Esophagus squamous epithelium (tissue), 5 donors: ENCODE measurements around the gene CDH19. TPM values are rescaled to one million over a fixed set of nuclear protein-coding genes. Genes with fewer than 3 reads are reported as not detected.

Experiments used
- DNase-seq: peaks from one replicate; lab custom pipeline; 2025; lab: John Stamatoyannopoulos, UW
- H3K27ac ChIP-seq, 4 donors: fragments of 200-600 bp; sonication (generic); one replicate each; pipeline ENCODE4 v1.5.1; 2016 to 2019; ENCODE audit warnings: mild to moderate bottlenecking in 1 of 4
- H3K27me3 ChIP-seq, 4 donors: fragments of 200-600 bp; sonication (generic); 1 replicate in 3 of 4; 2 replicates in 1 of 4; pipeline versions ENCODE4 v1.5.1 to v1.6.0; 2017 to 2021; ENCODE audit warnings: antibody characterized with exemption in 1 of 4
- H3K36me3 ChIP-seq, 3 donors: fragments of 200-600 bp; sonication (generic); one replicate each; pipeline ENCODE4 v1.5.1; 2016 to 2019
- H3K4me1 ChIP-seq, 3 donors: fragments of 200-600 bp; sonication (generic); one replicate each; pipeline ENCODE4 v1.5.1; 2017 to 2019
- H3K4me3 ChIP-seq, 4 donors: fragments of 200-600 bp; sonication (generic); 1 replicate in 3 of 4; 2 replicates in 1 of 4; pipeline ENCODE4 v1.5.1; 2016 to 2019; ENCODE audit warnings: mild to moderate bottlenecking in 2 of 4, moderate library complexity in 1 of 4
- H3K9me3 ChIP-seq, 3 donors: fragments of 200-600 bp; sonication (generic); one replicate each; pipeline ENCODE4 v1.5.1; 2016 to 2019
- CTCF ChIP-seq, 6 experiments: fragments of 450-650 bp in 4 of 6; fragments of 200-600 bp in 2 of 6; sonication (generic) in 2 of 6; IDR thresholded peaks; one replicate each; pipeline ENCODE4 v1.5.1; 2016 to 2019; ENCODE audit warnings: antibody characterized with exemption in 6 of 6, mild to moderate bottlenecking in 4 of 6, moderate library complexity in 4 of 6
- POLR2A ChIP-seq, 4 donors: fragments of 450-650 bp; IDR thresholded peaks; one replicate each; pipeline ENCODE4 v1.6.1; 2017; ENCODE audit warnings: antibody characterized with exemption in 4 of 4, mild to moderate bottlenecking in 4 of 4, moderate library complexity in 3 of 4
- WGBS, 2 donors: methylation state at CpG; one replicate each; pipeline ENCODE4 v1.1.5; 2018; 5-methylcytosine and 5-hydroxymethylcytosine counted together
- intact Hi-C: fragments of 100-400 bp; cut with DNase I; formaldehyde crosslinking; loops from one replicate; pipeline ENCODE4 v1.15.0; 2022
- total RNA-seq, 4 donors: library from RNA; depleted of rRNA; stranded (reverse); fragments of >200 nt; gene quantifications; one replicate each; pipeline ENCODE4 v1.1.0, GENCODE V29; 2016
- donor health status: DM: yes; HTN: yes; CAD: no.

The CDH19 gene
- total RNA-seq, 4 donors from 2014 or later = 0.38 to 3.6 (median 1.9) TPM

GRCh38 chr18:66511289-66511688, 92.6 kb downstream of the CDH19 start:
- 46 to 67% methylated on average over 2 of the region's 2 CpGs for WGBS, 2 donors
- TF ChIP-seq POLR2A (IDR thresholded peaks at IDR 0.05) (no peak), CTCF (IDR thresholded peaks at IDR 0.05) (no peak)
- DNase-seq = no peak
- Histone ChIP-seq H3K4me1 (no peaks in the 10 kb centered on the region), H3K9me3 (no peaks in the 10 kb centered on the region), H3K27me3 (no peaks in the 10 kb centered on the region), H3K27ac (no peak overlapping the region), H3K36me3 (no peaks in the 10 kb centered on the region), H3K4me3 (no peak overlapping the region)
- intact Hi-C loops = no loop called here

GRCh38 chr18:66510357-66511045, 93.4 kb downstream of the CDH19 start:
- intact Hi-C loops = no loop called here
- no peaks in the 10 kb centered on the region for H3K4me1 ChIP-seq
- no peaks in the 10 kb centered on the region for H3K9me3 ChIP-seq
- DNase-seq = no peak
- no peaks in the 10 kb centered on the region for H3K27me3 ChIP-seq
- WGBS, 2 donors = 27 to 35% methylated on average over 5 of the region's 5 CpGs
- no peak for TF ChIP-seq POLR2A (IDR thresholded peaks at IDR 0.05)
- no peak for TF ChIP-seq CTCF (IDR thresholded peaks at IDR 0.05)
- H3K27ac ChIP-seq = no peak overlapping the region
- H3K36me3 ChIP-seq = no peaks in the 10 kb centered on the region
- no peak overlapping the region for H3K4me3 ChIP-seq

GRCh38 chr18:66508937-66509336, 95.0 kb downstream of the CDH19 start:
- TF ChIP-seq CTCF (IDR thresholded peaks at IDR 0.05) (no peak), POLR2A (IDR thresholded peaks at IDR 0.05) (no peak)
- Histone ChIP-seq H3K36me3 (no peaks in the 10 kb centered on the region), H3K27ac (no peak overlapping the region), H3K4me3 (no peak overlapping the region), H3K27me3 (no peaks in the 10 kb centered on the region), H3K4me1 (no peaks in the 10 kb centered on the region), H3K9me3 (no peaks in the 10 kb centered on the region)
- intact Hi-C loops = no loop called here
- no peak for DNase-seq
- 90 to 92% methylated on average over 3 of the region's 3 CpGs for WGBS, 2 donors

GRCh38 chr18:66506178-66506577, 97.7 kb downstream of the CDH19 start:
- Histone ChIP-seq H3K36me3 (no peaks in the 10 kb centered on the region), H3K27ac (no peak overlapping the region), H3K4me1 (no peaks in the 10 kb centered on the region), H3K27me3 (no peaks in the 10 kb centered on the region), H3K9me3 (no peaks in the 10 kb centered on the region), H3K4me3 (no peak overlapping the region)
- TF ChIP-seq CTCF (IDR thresholded peaks at IDR 0.05) (no peak), POLR2A (IDR thresholded peaks at IDR 0.05) (no peak)
- DNase-seq = no peak
- intact Hi-C loops = no loop called here
- 73 to 79% methylated on average over 1 of the region's 1 CpG for WGBS, 2 donors

- Histone ChIP-seq H3K9me3 (no peaks in the 10 kb centered on the region), H3K27ac (no peak overlapping the region), H3K4me1 (no peaks in the 10 kb centered on the region), H3K36me3 (no peaks in the 10 kb centered on the region), H3K4me3 (no peak overlapping the region), H3K27me3 (no peaks in the 10 kb centered on the region)
- TF ChIP-seq POLR2A (IDR thresholded peaks at IDR 0.05) (no peak), CTCF (IDR thresholded peaks at IDR 0.05) (no peak)
- no peak for DNase-seq
- intact Hi-C loops = no loop called here
- 61 to 71% methylated on average over 6 of the region's 6 CpGs for WGBS, 2 donors
Measured at GRCh38 chr18:66497351-66497750, 106.5 kb downstream of the CDH19 start.
